HG02571 (cell line): ENCODE measurements around the gene C12orf42.
"Not testable (repeated sequence)": the region's sequence is repeated elsewhere in the genome, so short reads cannot be mapped to it uniquely, and the experiment has no call there.

Source experiments
- ATAC-seq: cut with Tn5 transposase; IDR thresholded peaks from one replicate; pipeline ENCODE4 v1.9.1; 2021; ENCODE audit warnings: mild to moderate bottlenecking, moderate library complexity; ENCODE audit not compliant: unreplicated experiment

Gene C12orf42

GRCh38 chr12:103498990-103499389, 3.2 kb upstream of the C12orf42 start:
- no peak for ATAC-seq

- ATAC-seq: no peak
These were observed 867 bp downstream of the C12orf42 start for GRCh38 chr12:103494734-103495468.

GRCh38 chr12:103494051-103494733, 1.6 kb downstream of the C12orf42 start:
- no peak for ATAC-seq

- ATAC-seq: no peak
These were observed 2.6 kb downstream of the C12orf42 start for GRCh38 chr12:103493199-103493598.

DNA sequence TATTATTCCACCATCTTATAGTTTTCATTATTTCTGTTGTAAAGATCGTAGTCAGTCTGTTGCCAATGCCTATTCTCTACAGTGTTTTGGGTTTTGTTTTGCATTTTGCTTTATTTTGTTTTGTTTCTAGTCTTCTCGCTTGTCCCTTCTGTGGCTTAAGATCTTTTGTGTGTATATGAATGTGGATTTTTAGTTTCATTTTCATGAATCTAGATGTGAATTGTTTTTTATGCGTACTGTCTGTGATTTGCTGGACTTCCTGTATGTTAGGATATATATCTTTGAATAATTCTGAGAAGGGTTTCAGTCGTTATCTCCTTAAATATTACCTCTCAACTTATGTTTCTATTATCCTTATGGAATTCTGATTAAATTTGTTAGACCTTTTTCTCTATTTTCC, 13.4 kb downstream of the C12orf42 start:
- ATAC-seq: no peak

DNA sequence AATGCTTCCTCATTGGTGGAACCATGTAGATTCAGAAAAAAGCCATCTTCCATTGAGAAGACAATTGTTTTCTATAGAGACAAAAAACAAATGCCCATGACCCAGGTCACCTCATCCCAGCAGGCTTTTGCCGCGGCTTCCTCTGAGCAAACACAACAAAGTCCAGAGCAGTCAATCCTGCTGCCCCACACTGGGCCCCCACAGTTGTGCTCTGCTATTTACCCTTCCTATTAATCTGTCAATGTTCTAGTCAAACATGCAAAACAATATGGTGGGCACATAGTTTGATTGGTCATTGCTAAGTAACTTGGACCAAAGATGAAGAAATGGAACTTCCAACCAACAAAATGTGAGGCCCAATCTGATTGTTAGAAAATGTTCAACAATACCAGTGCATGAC, 20.7 kb downstream of the C12orf42 start:
- no peak for ATAC-seq

- ATAC-seq: no peak
These were observed 25.1 kb downstream of the C12orf42 start for GRCh38 chr12:103470664-103471063.

DNA sequence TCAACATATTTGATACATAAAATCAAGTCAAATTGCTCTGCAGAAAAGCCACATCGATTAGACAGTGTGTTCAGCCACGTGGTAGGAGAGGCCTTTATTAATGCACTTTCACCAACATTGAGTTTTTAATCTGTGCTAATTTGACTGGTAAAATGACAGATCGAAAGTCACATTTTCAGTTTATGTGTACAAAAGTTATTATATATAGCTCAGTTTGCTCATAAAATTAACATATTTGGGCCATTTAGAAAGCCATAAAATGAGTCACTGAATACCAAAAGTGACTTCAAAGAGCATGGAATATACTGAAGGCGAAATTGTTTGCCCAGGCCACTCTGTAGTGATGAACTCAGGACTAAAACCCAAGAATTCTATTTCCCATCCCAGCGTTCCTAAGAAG, 26.0 kb downstream of the C12orf42 start:
- no peak for ATAC-seq

DNA sequence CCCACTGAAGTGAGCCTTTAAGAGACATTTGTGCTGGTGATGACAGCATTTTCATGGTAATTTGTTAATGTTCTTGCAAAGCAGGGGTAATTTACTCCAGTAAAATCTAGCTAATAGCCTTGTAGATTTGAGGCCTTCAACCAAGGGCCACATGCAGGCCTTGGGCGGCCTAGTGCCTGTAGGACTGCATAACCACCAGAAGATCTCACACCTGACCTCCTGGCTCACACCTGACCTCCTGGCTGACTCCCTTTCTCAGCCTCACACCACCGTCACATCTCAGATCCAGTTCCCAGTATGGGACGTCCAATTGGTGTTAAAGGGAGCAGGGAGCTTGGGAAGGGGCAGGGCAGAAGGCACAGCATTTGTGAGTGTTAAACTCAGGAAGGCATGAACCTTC, 26.9 kb downstream of the C12orf42 start:
- no peak for ATAC-seq

DNA sequence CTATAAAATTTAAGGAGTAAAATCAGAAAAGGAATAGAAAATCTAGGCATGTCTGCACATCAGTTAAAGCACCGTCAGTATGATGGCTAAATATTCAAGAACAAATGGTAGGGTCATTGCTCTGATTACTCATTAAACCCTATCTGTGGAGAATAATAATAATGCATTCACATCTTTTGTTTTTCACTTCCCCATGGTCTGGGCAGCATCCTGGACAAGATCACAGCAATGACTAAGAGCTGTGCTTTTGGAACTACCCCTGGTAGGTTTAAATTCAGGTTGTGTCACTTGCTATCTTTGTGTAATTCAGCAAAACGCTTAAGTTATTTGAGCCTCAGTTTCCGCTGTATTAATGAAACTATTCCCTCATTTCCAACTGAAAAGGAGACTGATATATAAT, 33.1 kb downstream of the C12orf42 start:
- ATAC-seq: peak; percentile 82

DNA sequence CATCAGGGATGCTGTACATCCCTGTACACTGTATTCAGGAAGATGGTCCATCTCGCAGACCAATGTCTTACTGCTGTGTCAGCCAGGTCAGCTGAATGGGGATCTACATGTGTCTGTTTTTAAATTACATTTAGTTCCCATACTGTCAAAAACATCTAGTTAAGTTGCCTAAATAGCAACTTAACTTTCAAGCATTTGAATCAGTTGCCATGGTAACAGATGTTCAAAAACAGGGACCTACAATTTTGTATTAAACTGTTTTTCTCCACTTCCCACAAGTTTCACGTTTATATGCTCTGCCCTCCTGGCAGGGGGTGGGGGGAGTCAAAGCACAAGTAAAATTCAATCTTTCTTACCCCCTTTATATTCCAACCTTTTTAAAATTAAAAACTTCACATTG, 38.3 kb downstream of the C12orf42 start:
- ATAC-seq: no peak

DNA sequence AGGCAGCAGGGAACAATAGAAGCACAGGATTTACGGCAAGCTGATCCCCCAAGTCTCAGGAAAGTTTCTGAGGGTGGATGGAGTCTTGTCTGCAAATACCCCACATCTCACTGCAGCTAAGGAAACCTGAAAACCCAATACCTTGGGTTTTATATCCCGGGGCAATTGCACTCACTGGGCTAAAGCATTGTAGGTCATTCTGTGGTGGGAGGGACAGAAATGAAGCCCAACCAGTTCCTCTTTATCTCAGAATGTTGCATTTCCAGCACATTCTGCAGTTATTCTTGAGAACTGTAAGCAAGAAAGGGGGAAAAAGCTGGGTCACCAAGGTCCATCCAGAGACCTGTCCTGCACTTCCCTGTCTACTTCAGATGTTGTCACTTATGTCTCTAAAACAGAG, 39.8 kb downstream of the C12orf42 start:
- ATAC-seq: no peak

GRCh38 chr12:103455020-103455763, 40.6 kb downstream of the C12orf42 start:
- ATAC-seq: no peak

DNA sequence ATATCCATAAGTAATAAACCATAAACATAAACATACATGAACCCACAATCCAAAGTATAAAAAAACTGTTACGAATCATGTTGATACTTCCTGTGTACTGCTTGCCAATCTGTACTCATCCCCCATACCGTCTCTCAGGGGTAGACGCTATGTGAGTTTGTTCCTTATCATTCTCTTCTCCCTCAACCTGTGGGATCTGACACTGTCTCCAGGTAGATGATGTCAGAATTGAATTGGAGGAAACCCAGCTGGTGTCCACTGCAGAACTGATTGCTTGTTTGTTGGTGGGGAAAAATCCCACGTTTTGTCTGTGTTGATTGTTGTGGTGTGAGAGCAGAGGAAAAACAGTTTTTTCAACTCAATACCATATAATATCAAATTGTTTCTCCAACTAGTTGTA, 50.8 kb downstream of the C12orf42 start:
- no peak for ATAC-seq

GRCh38 chr12:103442822-103443221, 52.9 kb downstream of the C12orf42 start:
- ATAC-seq: no peak

DNA sequence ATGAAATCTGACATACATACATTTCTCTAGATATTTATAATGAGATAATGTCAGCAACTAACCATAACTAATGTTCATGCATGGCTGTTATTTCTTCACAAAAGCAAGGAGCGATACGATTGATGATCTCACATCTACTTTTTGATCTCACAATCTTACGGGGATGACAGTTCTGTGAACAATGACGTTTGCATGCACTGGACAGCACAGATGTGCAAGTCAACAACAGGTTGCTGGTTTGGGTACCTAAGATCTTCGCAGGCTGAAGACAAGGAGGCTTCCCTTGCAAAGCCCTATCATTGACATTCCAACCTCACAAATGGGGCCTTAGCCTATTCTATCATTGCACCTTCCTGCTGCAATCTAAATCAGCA, 53.6 kb downstream of the C12orf42 start:
- ATAC-seq: no peak

DNA sequence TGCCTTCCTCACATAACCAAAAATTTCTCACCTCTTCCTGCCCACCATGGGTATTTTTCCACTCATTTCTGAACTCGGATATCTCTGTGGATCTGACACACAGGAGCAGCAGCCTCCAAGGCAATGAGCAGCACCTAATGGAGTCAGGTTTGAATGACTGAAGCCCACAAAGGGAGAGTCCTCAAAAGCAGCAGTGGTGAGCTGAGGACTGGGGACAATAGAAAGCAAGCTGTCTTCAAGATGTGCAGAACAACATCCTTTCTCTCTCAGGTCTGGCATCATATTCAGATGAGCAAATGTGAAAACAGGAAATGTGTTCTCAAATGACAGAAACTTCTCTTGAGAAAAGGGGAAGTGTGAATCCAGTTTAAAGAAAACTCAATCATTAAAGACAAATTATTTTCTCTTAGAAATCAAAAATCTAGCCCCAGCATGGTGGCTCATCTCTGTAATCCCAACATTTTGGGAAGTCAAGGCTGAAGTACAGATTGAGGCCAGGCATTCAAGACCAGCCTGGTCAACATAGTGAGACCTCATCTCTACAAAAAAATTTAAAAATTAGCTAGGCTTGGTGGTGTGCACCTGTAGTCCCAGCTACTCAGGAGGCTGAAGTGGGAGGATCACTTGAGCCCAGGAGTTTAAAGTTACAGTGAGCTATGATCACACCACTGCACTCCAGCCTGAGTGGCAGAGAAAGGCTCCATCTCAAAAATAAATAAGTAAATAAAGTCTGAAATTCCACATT, 54.2 kb downstream of the C12orf42 start:
- peak; percentile 95 for ATAC-seq

DNA sequence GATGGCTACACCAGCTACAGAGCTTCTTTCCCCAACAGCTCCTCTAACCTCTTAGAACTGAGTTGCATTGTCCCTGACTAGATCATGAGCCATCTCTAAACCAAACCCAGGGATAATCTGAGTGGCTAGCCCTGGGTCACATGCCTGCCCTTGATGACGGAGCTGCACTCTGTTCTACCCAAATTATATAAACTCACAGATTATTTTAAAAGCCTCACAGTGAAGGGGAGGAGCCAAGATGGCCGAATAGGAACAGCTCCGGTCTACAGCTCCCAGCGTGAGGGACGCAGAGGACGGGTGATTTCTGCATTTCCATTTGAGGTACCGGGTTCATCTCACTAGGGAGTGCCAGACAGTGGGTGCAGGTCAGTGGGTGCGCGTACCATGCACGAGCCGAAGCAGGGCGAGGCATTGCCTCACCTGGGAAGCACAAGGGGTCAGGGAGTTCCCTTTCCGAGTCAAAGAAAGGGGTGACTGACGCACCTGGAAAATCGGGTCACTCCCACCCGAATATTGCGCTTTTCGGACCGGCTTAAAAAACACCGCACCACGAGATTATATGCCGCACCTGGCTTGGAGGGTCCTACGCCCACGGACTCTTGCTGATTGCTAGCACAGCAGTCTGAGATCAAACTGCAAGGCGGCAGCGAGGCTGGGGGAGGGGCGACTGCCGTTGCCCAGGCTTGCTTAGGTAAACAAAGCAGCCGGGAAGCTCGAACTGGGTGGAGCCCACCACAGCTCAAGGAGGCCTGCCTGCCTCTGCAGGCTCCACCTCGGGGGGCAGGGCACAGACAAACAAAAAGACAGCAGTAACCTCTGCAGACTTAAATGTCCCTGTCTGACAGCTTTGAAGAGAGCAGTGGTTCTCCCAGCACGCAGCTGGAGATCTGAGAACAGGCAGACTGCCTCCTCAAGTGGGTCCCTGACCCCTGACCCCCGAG, 61.3 kb downstream of the C12orf42 start:
- ATAC-seq: not testable (repeated sequence)

- no peak for ATAC-seq
These were observed 63.8 kb downstream of the C12orf42 start for GRCh38 chr12:103431950-103432349.

- ATAC-seq: no peak
These were observed 64.4 kb downstream of the C12orf42 start for GRCh38 chr12:103431387-103431786.
